Stimulated activated CD8-positive, alpha-beta memory T cell treated with anti-CD3 and anti-CD28 coated beads, Interleukin-7, amount 100 ng/mL, for 1 hour (primary cell): ENCODE measurements around the gene ZNF808.
"Not testable (repeated sequence)": the region's sequence is repeated elsewhere in the genome, so short reads cannot be mapped to it uniquely, and the experiment has no call there.

Source experiments
- DNase-seq, 2 donors: peaks; one replicate each; pipeline ENCODE4 v3.0.0-alpha.2; 2020; ENCODE audit warnings: low read depth in 2 of 2

Gene ZNF808

GRCh38 chr19:52593441-52593840 lies 66.0 kb downstream of the ZNF808 start:
- not testable (repeated sequence) for DNase-seq

- no peak for DNase-seq
Measured at GRCh38 chr19:52599241-52599640, 71.8 kb downstream of the ZNF808 start.

GRCh38 chr19:52600639-52601024 lies 73.2 kb downstream of the ZNF808 start:
- DNase-seq = no peak

DNA sequence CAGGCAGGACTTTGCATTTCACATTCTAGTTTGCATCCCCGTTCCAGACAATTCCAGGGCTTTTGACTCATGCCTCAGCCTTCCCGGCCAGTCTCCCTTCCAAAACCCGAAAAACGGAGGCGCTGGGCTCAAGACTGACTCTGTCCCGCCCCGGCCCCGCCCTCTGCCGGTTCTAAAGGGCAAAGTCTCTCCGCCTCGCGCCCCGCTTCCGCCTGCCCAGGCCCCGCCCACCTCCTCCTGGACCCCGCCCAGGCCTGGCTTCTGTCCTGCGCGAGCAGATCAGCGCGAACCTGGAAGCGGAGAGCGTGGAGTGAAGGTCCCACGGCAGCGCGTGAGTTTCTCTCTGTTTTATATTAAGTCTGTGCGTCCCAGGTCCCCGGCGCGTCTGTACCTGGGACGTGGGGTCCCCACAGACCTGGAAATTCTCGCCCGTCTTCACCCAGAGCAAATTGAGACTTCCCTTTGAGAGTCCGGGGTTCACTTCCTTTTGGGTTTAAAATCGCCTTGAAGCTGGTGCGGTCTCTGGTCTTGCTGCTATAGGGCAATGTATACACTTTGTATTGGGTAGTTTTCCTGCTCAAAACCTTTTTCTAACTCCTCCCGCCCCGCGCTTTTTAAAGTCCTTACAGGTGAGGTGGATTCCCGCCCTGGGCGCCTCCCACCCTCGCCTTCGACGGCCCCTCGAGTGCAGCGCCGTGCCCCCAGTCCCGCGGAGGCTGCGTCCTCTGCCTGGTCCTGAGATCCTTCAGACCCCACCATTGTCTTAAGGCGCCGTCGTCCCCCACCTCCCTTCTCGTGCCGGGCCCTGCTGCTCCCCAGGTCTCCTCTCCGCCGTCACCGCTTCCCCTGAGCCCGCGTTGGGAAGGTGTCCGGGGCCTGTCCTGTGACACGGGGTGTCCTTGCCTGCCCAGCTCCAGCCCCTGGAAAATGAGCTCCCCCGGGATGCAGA lies 73.8 kb downstream of the ZNF808 start:
- peak; percentile 84 to 91 for DNase-seq

DNA sequence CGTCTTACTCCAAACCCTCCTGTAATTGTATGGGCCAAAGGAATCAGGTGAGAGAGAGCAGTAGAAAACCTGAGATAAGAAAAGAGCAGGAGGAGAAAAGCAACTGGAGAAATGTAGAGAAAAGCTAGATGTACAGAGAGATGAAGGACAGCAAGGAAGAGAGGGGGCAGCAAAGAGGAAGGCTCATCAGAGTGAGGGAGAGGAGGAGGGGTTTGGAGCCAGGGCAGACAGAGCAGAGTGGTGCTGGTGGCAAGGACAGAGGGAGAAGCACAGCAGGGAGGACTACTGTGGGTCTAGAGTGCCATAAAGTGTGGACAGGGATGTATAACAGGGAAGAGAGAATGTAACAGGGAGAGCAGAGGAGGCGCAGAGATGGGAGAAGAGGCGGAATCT lies 74.5 kb downstream of the ZNF808 start:
- DNase-seq = not testable (repeated sequence)

DNA sequence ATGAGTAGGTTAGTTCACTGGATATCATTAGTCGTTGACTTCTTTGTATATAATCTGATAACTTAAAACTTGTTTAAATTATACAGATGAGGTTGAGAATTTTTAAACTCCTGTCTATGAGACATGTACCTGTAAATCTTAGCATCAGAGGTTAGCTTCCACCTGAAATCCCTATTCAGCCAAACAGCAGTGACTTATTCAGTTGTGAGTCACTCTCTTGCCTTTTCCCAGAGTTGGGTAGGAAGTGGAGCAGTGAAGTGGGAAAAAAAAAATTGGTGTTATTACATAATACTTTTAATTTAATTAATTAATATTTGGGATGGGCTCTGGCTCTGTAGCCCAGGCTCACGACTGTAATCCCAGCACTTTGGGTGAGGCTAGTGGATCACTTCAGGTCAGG lies 75.5 kb downstream of the ZNF808 start:
- no peak for DNase-seq

GRCh38 chr19:52603558-52604207 lies 76.2 kb downstream of the ZNF808 start:
- no peak for DNase-seq
